Keratinocyte (primary cell): ENCODE data around the gene PGAM4.

ENCODE experiments used
- EZH2 ChIP-seq: IDR thresholded peaks from one replicate; pipeline ENCODE4 v1.6.1; 2012; ENCODE audit warnings: inconsistent platforms, mild to moderate bottlenecking, low read length, moderate library complexity
- TF ChIP-seq, protein P1 (sequence below), 3 experiments: IDR thresholded peaks in 1 of 3; conservative IDR thresholded peaks in 1 of 3; optimal IDR thresholded peaks in 1 of 3; 2 replicates in 2 of 3; 3 replicates in 1 of 3; pipeline versions ENCODE3 to v1.5.1; 2011; ENCODE audit warnings: low read length in 3 of 3, mild to moderate bottlenecking in 3 of 3, moderate library complexity in 2 of 3, control low read depth in 1 of 3, inconsistent platforms in 1 of 3; ENCODE audit not compliant: insufficient read depth in 2 of 3; ENCODE audit errors: extremely low read depth in 1 of 3

DNA sequence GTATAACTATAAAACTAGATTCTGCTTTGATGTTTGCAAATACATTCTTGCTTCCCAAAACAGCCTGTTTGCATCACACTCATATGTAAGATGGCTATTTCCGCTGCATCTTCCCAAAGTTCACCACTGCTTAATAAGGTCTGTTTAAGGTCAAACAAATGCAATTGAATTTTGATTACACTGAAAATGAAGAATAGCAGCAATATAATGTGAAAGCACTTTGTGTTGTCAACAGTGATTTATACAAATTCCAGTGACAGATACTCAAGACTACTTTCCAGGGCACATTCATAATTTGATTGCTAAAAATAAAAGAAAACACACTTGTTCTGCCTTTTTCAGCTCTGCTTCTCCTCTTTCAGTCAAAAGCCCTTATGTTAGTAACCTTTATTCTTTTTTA is 8.1 kb upstream of the PGAM4 start:
- TF ChIP-seq, protein P1, sequence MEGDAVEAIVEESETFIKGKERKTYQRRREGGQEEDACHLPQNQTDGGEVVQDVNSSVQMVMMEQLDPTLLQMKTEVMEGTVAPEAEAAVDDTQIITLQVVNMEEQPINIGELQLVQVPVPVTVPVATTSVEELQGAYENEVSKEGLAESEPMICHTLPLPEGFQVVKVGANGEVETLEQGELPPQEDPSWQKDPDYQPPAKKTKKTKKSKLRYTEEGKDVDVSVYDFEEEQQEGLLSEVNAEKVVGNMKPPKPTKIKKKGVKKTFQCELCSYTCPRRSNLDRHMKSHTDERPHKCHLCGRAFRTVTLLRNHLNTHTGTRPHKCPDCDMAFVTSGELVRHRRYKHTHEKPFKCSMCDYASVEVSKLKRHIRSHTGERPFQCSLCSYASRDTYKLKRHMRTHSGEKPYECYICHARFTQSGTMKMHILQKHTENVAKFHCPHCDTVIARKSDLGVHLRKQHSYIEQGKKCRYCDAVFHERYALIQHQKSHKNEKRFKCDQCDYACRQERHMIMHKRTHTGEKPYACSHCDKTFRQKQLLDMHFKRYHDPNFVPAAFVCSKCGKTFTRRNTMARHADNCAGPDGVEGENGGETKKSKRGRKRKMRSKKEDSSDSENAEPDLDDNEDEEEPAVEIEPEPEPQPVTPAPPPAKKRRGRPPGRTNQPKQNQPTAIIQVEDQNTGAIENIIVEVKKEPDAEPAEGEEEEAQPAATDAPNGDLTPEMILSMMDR (optimal IDR thresholded peaks at IDR 0.05 in 1 of 3, IDR thresholded peaks at IDR 0.05 in 1 of 3, conservative IDR thresholded peaks at IDR 0.05 in 1 of 3; ENCODE audit: extremely low read depth in 1 of 3, insufficient read depth in 2 of 3, low read length in 3 of 3), result no peak
- no peak for TF ChIP-seq EZH2
